Measurements from ENCODE around the gene NRCAM. TPM values are rescaled to one million over a fixed set of nuclear protein-coding genes. Genes with fewer than 3 reads are reported as not detected.

The NRCAM gene
- total and polyA plus RNA-seq, 2 of the 13 experiments (the other 11 are each of a cell fraction or from before 2014, with no cell fraction given) = 0.31 to 0.33 TPM

DNA sequence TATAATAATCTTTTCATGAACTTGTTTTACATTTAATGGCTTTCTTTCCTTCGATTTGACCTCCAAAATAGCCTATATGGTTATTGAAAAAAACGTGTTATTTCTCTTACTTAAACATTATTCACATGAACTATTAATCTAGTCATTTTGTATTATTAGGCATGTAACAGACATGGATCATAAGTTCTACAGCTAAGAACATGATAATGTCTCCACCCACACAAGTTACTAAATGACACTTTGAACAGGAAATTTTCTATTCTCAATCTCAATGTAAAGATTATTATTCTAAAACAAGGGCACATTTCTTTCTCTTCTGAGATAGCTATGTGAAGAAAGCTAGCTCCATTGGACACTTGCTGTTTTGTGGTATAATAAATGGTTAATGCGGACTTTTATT lies 336.0 kb downstream of the NRCAM start:
- intact Hi-C loops (cut with micrococcal nuclease; ENCODE audit: unreplicated experiment) = no loop called here

More for the DNA sequence above, 336.0 kb downstream of the NRCAM start:
- ATAC-seq (no peak), FAIRE-seq (no peak), DNase-seq (ENCODE audit: low spot score) (no peak)
- BruUV-seq (replicated peaks) = no TSS peak
- in situ Hi-C loops (cut with HindIII; ENCODE audit: extremely low pct_ligation_motif_present, low pct_unique_long_range_greater_than_20kb) = loop anchor here (25.0 kb wide), 1 partner anchor 383 kb away; the partner anchor contains the start of gene CBLL1
- whole genome bisulfite sequencing (ENCODE audit: low lambda C conversion rate) = 31% methylated on average over 3 of the region's 3 CpGs
- H4K20me1 ChIP-seq (ENCODE audit: insufficient read depth, low read length) = no peaks in the 10 kb centered on the region
- H3K27ac ChIP-seq (ENCODE audit: extremely low read length, insufficient read depth, low read length) = no peak overlapping the region
- POLR2A ChIA-PET = no interaction called here
- no peaks in the 10 kb centered on the region for H3K79me2 ChIP-seq (ENCODE audit: insufficient read depth, low read length)
- CTCF ChIA-PET (ENCODE audit: low intra/inter-chr PET ratio, low total read pairs) = no interaction called here
- H3K4me1 ChIP-seq (ENCODE audit: insufficient read depth, low read length) = no peaks in the 10 kb centered on the region
- no peak overlapping the region for H2AFZ ChIP-seq (ENCODE audit: low read length)
- no peak overlapping the region for H3K4me2 ChIP-seq (ENCODE audit: low read depth, low read length)
- H3K9ac ChIP-seq (ENCODE audit: insufficient read depth, low read depth, low read length) = no peak overlapping the region
- no peaks in the 10 kb centered on the region; a peak in 2 of 5 replicates for H3K27me3 ChIP-seq (ENCODE audit: control insufficient read depth in 1 of 2, insufficient read depth in 2 of 2, low read length in 2 of 2)
- no peaks in the 10 kb centered on the region for H3K36me3 ChIP-seq (replicated peaks in 1 of 2; ENCODE audit: control insufficient read depth in 1 of 2, insufficient read depth in 2 of 2, low read length in 2 of 2)
- no peaks in the 10 kb centered on the region for H3K9me3 ChIP-seq (ENCODE audit: low read length)
- H3K4me3 ChIP-seq (replicated peaks in 1 of 3; ENCODE audit: insufficient read depth in 1 of 3, low read depth in 2 of 3, low read length in 3 of 3) = no peak overlapping the region
- TF ChIP-seq SETDB1 (CRISPR knock-in tag; IDR thresholded peaks at IDR 0.05; ENCODE audit: borderline replicate concordance) = no peak
- TF ChIP-seq TAF1 (CRISPR knock-in tag; IDR thresholded peaks at IDR 0.05) = no peak
- no peak for TF ChIP-seq HOXD1 (CRISPR knock-in tag; IDR thresholded peaks at IDR 0.05)
- TF ChIP-seq, protein P1, sequence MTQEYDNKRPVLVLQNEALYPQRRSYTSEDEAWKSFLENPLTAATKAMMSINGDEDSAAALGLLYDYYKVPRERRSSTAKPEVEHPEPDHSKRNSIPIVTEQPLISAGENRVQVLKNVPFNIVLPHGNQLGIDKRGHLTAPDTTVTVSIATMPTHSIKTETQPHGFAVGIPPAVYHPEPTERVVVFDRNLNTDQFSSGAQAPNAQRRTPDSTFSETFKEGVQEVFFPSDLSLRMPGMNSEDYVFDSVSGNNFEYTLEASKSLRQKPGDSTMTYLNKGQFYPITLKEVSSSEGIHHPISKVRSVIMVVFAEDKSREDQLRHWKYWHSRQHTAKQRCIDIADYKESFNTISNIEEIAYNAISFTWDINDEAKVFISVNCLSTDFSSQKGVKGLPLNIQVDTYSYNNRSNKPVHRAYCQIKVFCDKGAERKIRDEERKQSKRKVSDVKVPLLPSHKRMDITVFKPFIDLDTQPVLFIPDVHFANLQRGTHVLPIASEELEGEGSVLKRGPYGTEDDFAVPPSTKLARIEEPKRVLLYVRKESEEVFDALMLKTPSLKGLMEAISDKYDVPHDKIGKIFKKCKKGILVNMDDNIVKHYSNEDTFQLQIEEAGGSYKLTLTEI (CRISPR knock-in tag; conservative IDR thresholded peaks at IDR 0.05) = no peak
- TF ChIP-seq KLF16 (CRISPR knock-in tag; IDR thresholded peaks at IDR 0.05) = no peak
- TF ChIP-seq, protein P2, sequence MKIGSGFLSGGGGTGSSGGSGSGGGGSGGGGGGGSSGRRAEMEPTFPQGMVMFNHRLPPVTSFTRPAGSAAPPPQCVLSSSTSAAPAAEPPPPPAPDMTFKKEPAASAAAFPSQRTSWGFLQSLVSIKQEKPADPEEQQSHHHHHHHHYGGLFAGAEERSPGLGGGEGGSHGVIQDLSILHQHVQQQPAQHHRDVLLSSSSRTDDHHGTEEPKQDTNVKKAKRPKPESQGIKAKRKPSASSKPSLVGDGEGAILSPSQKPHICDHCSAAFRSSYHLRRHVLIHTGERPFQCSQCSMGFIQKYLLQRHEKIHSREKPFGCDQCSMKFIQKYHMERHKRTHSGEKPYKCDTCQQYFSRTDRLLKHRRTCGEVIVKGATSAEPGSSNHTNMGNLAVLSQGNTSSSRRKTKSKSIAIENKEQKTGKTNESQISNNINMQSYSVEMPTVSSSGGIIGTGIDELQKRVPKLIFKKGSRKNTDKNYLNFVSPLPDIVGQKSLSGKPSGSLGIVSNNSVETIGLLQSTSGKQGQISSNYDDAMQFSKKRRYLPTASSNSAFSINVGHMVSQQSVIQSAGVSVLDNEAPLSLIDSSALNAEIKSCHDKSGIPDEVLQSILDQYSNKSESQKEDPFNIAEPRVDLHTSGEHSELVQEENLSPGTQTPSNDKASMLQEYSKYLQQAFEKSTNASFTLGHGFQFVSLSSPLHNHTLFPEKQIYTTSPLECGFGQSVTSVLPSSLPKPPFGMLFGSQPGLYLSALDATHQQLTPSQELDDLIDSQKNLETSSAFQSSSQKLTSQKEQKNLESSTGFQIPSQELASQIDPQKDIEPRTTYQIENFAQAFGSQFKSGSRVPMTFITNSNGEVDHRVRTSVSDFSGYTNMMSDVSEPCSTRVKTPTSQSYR (CRISPR knock-in tag; IDR thresholded peaks at IDR 0.05; ENCODE audit: borderline replicate concordance) = no peak
- TF ChIP-seq MEIS2 (CRISPR knock-in tag; IDR thresholded peaks at IDR 0.05) = no peak
- TF ChIP-seq SP2 (CRISPR knock-in tag; IDR thresholded peaks at IDR 0.05) = no peak
- no peak for TF ChIP-seq ZMYM4 (CRISPR knock-in tag; IDR thresholded peaks at IDR 0.05)
- no peak for TF ChIP-seq MYNN (CRISPR knock-in tag; IDR thresholded peaks at IDR 0.05; ENCODE audit: low read depth)

Measured in HepG2 (cell line).